Gastroesophageal sphincter (tissue), 3 donors: ENCODE results near the gene CNTNAP2.

Experiments
- CTCF ChIP-seq, 4 experiments: fragments of 200-600 bp in 2 of 4; fragments of 450-650 bp in 2 of 4; sonication (generic) in 1 of 4; IDR thresholded peaks; one replicate each; pipeline ENCODE4 v1.5.1; 2017 to 2019; ENCODE audit warnings: antibody characterized with exemption in 4 of 4, mild to moderate bottlenecking in 2 of 4, moderate library complexity in 2 of 4
- POLR2A ChIP-seq, 2 donors: fragments of 450-650 bp; IDR thresholded peaks; one replicate each; pipeline ENCODE4 v1.6.1; 2017; ENCODE audit warnings: antibody characterized with exemption in 2 of 2, mild to moderate bottlenecking in 2 of 2, moderate library complexity in 1 of 2
- POLR2AphosphoS5 ChIP-seq: sonication (generic); formaldehyde crosslinking; IDR thresholded peaks from one replicate; pipeline ENCODE4 v1.6.1; 2017; ENCODE audit warnings: antibody characterized with exemption

GRCh38 chr7:147859486-147859885 lies 1742.9 kb downstream of the CNTNAP2 start:
- TF ChIP-seq POLR2A (IDR thresholded peaks at IDR 0.05) = no peak
- TF ChIP-seq CTCF (IDR thresholded peaks at IDR 0.05) = no peak
- no peak for TF ChIP-seq POLR2AphosphoS5
